ENCODE measurements around the gene LRRK1.
A peak's percentile ranks its signal among the peaks of the same experiment; 100 is the strongest.
"Not testable (repeated sequence)": the region's sequence is repeated elsewhere in the genome, so short reads cannot be mapped to it uniquely, and the experiment has no call there.

The LRRK1 gene

GRCh38 chr15:101062471-101063171, 143.5 kb downstream of the LRRK1 start:
- peak in 1 of 2 donors; percentile 16 for DNase-seq

DNA sequence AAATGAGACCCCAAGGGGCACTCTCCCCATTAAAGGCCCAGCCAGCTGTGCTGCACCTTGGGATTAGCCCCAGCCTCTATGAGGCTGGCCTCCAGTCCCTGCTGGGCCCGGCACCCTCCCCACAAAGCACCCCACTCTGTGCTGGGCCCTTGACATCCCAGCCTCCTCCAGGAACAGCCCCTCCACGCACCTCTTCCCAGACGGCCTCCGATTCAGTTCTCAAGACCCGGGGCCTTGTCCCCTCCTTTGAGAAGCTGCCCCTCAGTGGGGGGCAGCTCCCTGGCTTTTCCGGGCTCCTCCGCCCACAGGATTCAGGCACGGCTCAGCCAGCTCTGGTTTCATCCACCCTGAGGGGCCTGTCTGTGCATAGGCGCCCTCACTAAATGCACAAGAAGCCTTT, 144.1 kb downstream of the LRRK1 start:
- no peak for DNase-seq

GRCh38 chr15:101063891-101064794, 145.0 kb downstream of the LRRK1 start:
- no peak for DNase-seq

- DNase-seq, result no peak
Measured at GRCh38 chr15:101064795-101065569, 145.8 kb downstream of the LRRK1 start.

DNA sequence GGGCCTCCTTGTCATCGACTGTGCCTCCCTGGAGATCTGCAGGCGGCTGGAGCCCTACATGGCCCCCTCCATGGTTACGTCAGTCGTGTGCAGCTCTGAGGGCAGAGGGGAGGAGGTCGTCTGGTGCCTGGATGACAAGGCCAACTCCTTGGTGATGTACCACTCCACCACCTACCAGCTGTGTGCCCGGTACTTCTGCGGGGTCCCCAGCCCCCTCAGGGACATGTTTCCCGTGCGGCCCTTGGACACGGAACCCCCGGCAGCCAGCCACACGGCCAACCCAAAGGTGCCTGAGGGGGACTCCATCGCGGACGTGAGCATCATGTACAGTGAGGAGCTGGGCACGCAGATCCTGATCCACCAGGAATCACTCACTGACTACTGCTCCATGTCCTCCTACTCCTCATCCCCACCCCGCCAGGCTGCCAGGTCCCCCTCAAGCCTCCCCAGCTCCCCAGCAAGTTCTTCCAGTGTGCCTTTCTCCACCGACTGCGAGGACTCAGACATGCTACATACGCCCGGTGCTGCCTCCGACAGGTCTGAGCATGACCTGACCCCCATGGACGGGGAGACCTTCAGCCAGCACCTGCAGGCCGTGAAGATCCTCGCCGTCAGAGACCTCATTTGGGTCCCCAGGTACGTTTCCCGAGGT, 146.5 kb downstream of the LRRK1 start:
- DNase-seq, result no peak

DNA sequence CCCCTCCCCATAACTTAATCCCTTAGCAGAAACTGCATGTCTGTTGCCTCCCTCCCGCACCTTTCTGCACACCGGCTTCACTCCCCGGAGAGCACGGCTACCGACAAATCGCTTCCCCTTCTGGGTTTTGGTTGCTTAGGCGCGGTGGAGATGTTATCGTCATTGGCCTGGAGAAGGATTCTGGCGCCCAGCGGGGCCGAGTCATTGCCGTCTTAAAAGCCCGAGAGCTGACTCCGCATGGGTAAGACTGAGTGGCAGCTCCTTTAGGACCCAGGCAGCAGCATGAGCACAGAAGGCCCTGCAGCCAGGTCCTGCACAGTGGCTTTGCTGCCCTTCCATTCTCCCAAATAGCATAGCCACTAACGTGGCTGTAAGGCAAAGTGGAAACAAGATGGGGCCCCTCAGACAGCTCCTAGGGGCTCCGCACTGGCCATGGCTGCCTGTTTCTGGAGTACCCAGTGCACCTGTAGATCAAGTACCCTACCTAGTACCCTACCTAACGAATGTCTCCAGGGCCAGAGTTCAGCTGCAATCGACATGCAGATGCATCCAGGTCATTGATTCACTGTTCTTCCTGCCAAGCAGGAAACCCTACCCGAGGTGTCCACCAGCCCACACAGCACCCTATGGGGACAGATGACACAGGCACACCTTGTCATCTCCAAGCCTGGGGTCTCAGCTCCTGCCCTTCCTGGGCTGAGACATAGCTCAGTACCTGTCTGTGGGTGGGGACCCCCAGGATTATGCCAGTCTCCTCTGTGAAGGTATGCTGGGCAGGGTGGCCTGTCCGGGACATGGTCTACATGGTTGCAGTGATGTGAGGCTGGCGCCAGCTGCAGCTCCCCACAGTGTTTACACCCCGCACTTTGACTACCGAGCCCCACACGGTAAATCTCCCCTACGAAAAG, 147.6 kb downstream of the LRRK1 start:
- DNase-seq, result no peak

GRCh38 chr15:101067660-101068522, 148.7 kb downstream of the LRRK1 start:
- DNase-seq, result no peak

GRCh38 chr15:101068523-101068960, 149.4 kb downstream of the LRRK1 start:
- no peak for DNase-seq

DNA sequence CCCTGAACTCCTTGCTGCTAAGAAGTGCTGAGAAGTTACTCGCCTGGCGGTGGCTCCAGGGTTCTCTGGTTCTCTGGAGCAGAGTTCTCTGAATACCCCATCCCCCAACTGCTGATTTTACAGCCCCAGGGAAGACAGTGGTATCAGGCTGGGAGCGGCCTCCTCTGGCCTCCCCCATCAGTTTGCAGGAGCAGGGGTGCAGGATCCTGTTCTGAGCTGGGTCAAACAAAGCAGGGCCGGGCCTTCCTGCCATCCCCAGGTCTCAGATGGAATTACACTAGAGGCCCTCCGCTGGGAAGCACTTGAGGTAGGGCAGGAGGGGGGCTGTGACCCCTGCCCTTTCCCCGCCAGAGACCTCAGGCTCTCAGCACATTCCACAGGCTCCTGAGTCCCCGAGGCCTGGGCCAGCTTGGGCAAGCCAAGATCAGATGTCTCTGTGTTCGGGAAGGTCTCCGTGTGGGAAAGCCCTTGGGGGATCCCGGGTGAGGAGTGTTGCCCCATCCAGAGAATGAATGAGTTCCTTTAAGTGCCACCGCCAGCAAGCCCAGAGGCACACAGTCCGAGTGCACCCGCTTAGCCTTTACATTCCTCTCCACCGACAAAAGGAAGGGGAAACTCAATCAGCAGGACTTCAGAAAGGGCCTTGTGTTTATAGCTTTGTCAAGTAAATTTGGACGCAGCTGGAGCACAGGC, 149.9 kb downstream of the LRRK1 start:
- no peak for DNase-seq

- DNase-seq, result no peak
Measured at GRCh38 chr15:101069654-101069973, 150.5 kb downstream of the LRRK1 start.

- DNase-seq, result no peak
Measured at GRCh38 chr15:101070024-101070423, 150.9 kb downstream of the LRRK1 start.

DNA sequence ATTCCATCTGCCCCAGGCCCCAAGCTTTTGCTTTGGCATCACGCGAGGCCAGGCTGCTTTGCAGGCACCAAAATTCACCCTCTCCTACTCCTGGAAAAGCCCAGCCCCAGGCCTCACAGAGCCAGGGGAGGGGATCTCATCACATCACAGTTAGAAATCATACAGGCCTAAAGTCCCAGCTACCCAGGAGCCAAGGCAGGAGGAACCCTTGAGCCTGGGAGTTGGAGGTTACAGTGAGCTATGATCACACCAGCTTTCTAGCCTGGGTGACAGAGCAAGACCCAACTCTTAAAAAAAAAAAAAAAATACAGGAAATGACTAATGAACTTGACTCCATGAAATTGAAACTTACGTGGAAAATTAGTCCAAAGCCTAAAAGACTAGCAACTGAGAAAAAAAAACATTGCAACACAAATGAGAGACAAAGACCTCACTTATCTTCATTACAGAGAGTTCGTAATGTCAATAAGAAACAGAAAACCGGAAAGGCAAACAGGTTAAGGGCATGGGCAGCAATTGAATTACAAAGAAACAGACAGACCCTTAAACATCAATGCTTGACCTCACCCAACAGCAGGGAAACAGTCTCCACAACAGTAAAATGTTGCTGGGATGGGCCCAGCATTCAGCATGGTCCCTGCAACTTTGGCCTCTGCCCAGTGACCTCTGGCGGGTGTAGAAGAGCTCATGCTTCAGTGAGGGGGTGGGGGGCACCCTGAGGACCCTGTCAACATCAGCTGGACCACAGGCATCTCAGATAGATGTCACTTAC, 151.5 kb downstream of the LRRK1 start:
- DNase-seq, result no peak

DNA sequence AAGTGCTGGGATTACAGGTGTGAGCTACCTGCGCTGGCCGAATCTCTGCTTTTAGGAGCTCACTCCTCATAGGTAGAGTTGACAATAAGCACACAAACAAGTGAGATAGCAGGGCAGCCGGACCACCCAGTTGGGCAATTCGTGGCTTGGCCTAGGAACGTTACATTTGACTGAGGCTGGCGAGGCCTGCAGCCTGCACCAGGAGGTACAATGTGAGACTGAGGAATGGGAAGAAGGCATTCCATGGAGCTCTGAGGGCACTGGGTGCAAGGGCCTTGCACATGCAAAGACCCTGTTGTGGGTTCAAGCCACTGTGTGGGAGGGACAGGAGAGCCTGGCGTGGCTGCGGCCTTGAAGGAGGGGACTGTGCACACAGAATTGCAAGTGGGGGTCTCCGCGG, 152.5 kb downstream of the LRRK1 start:
- no peak for DNase-seq

GRCh38 chr15:101072235-101072634, 153.1 kb downstream of the LRRK1 start:
- not testable (repeated sequence) for DNase-seq

DNA sequence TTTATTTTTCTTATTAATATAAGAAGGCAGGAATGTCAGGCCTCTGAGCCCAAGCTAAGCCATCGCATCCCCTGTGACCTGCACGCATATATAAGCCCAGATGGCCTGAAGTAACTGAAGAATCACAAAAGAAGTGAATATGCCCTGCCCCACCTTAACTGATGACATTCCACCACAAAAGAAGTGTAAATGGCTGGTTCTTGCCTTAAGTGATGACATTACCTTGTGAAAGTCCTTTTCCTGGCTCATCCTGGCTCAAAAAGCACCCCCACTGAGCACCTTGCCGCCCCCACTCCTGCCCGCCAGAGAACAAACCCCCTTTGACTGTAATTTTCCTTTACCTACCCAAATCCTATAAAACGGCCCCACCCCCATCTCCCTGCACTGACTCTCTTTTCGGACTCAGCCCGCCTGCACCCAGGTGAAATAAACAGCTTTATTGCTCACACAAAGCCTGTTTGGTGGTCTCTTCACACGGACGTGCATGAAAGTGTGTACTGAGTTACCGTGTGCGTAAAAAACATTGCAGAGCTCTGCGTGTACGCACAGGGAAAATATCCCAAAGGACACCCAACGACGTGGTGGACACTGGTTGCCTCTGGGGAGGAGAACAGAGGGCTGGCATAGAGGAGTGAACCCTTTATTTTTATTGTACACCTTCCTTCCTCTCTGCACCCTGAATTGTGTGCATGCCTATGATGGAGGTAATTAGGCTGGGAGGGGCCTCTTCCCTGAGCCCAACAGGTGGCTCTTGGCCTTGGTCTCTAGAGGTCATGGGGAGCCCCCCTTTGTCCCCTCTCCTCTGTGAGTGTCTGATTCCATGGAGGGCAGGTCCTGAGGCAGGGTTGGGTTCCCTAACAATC, 158.9 kb downstream of the LRRK1 start:
- DNase-seq, result not testable (repeated sequence)

- no peak for DNase-seq
Measured at GRCh38 chr15:101078669-101079323, 159.6 kb downstream of the LRRK1 start.

DNA sequence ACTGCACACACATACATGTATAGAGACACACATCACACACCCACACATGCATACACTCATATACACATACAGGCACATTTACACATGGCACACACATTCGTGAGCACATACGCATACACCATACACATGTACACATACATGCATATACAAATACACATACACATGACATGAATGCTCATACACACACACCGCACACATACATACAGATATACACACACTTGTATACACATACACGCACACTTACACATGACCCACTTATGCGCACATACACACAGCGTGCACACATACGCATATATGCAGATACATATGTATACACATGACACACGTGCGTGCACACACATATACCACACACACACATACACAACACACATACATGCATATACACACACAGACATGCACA, 162.7 kb downstream of the LRRK1 start:
- no peak for DNase-seq
